Jurkat, Clone E6-1 (cell line): ENCODE measurements around the gene CFAP92. TPM values are rescaled to one million over a fixed set of nuclear protein-coding genes. Genes with fewer than 3 reads are reported as not detected.

Experiments
- DNase-seq: peaks from one replicate; pipeline ENCODE4 v3.0.0-alpha.2; 2011; ENCODE audit warnings: low read depth, low spot score
- H3K4me3 ChIP-seq: 2 replicates; pipeline ENCODE4 v1.5.1; 2011; ENCODE audit warnings: mild to moderate bottlenecking, low read length, control low read depth, moderate library complexity
- polyA plus RNA-seq: library from polyadenylated mRNA; unstranded; fragments of >200 nt; gene quantifications from one replicate; pipeline ENCODE4 v1.2.1, GENCODE V29; 2012; ENCODE audit warnings: missing spikeins; ENCODE audit not compliant: insufficient read length, insufficient read depth

Gene CFAP92
- 0.54 TPM for polyA plus RNA-seq

- H3K4me3 ChIP-seq = peak within 1 kb of the TSS; percentile 44
- peak; percentile 76 for DNase-seq
Measured at GRCh38 chr3:128993461-128994172, at the start of gene CFAP92. TSS of gene CFAP92 (minus strand) at chr3:128994076. CDS start at chr3:128993304, 772 bp downstream.

GRCh38 chr3:129040579-129041300 lies 46.9 kb upstream of the CFAP92 start:
- no peak for DNase-seq
- no peak overlapping the region for H3K4me3 ChIP-seq

GRCh38 chr3:129040039-129040336 lies 46.1 kb upstream of the CFAP92 start:
- H3K4me3 ChIP-seq = no peak overlapping the region
- DNase-seq = no peak

- no peak overlapping the region for H3K4me3 ChIP-seq
- peak; percentile 62 for DNase-seq
Measured at GRCh38 chr3:129039271-129040038, 45.6 kb upstream of the CFAP92 start.

GRCh38 chr3:129038121-129038855 lies 44.4 kb upstream of the CFAP92 start:
- DNase-seq = no peak
- no peak overlapping the region for H3K4me3 ChIP-seq

- H3K4me3 ChIP-seq = no peak overlapping the region
- no peak for DNase-seq
Measured at GRCh38 chr3:129037093-129037419, 43.2 kb upstream of the CFAP92 start.

- no peak for DNase-seq
- H3K4me3 ChIP-seq = no peak overlapping the region
Measured at GRCh38 chr3:129036222-129037092, 42.6 kb upstream of the CFAP92 start.

GRCh38 chr3:129035360-129036221 lies 41.7 kb upstream of the CFAP92 start:
- no peak overlapping the region for H3K4me3 ChIP-seq
- DNase-seq = peak; percentile 32

GRCh38 chr3:129034642-129035041 lies 40.8 kb upstream of the CFAP92 start:
- DNase-seq = peak; percentile 19

GRCh38 chr3:129033633-129034321 lies 39.9 kb upstream of the CFAP92 start:
- no peak overlapping the region for H3K4me3 ChIP-seq
- DNase-seq = no peak

More at GRCh38 chr3:129034642-129035041, 40.8 kb upstream of the CFAP92 start:
- H3K4me3 ChIP-seq = no peak overlapping the region

- H3K4me3 ChIP-seq = no peak overlapping the region
- no peak for DNase-seq
Measured at GRCh38 chr3:129033151-129033550, 39.3 kb upstream of the CFAP92 start.

- DNase-seq = no peak
- H3K4me3 ChIP-seq = no peak overlapping the region
Measured at GRCh38 chr3:129032716-129033115, 38.8 kb upstream of the CFAP92 start.

- no peak for DNase-seq
- no peak overlapping the region for H3K4me3 ChIP-seq
Measured at GRCh38 chr3:129031476-129032215, 37.8 kb upstream of the CFAP92 start.

- no peak for DNase-seq
- no peak overlapping the region for H3K4me3 ChIP-seq
Measured at GRCh38 chr3:129030611-129031010, 36.7 kb upstream of the CFAP92 start.

GRCh38 chr3:129028866-129029265 lies 35.0 kb upstream of the CFAP92 start:
- no peak overlapping the region for H3K4me3 ChIP-seq
- no peak for DNase-seq

GRCh38 chr3:129027544-129027880 lies 33.6 kb upstream of the CFAP92 start:
- H3K4me3 ChIP-seq = peak overlapping the region; percentile 57

More at GRCh38 chr3:129027544-129027880, 33.6 kb upstream of the CFAP92 start:
- DNase-seq = no peak
